ENCODE data around the gene MOB3A. TPM values are rescaled to one million over a fixed set of nuclear protein-coding genes. Genes with fewer than 3 reads are reported as not detected.

MOB3A gene
- total RNA-seq, 1 donor from 2014 or later, result 51.0 TPM

- DNase-seq (ENCODE audit: low spot score), result no peak
Observed at GRCh38 chr19:2081873-2082810, 14.0 kb downstream of the MOB3A start.

- DNase-seq (ENCODE audit: low spot score), result no peak
Observed at GRCh38 chr19:2080336-2080988, 15.7 kb downstream of the MOB3A start.

- DNase-seq (ENCODE audit: low spot score), result no peak
Observed at GRCh38 chr19:2079865-2080301, 16.2 kb downstream of the MOB3A start.

DNA sequence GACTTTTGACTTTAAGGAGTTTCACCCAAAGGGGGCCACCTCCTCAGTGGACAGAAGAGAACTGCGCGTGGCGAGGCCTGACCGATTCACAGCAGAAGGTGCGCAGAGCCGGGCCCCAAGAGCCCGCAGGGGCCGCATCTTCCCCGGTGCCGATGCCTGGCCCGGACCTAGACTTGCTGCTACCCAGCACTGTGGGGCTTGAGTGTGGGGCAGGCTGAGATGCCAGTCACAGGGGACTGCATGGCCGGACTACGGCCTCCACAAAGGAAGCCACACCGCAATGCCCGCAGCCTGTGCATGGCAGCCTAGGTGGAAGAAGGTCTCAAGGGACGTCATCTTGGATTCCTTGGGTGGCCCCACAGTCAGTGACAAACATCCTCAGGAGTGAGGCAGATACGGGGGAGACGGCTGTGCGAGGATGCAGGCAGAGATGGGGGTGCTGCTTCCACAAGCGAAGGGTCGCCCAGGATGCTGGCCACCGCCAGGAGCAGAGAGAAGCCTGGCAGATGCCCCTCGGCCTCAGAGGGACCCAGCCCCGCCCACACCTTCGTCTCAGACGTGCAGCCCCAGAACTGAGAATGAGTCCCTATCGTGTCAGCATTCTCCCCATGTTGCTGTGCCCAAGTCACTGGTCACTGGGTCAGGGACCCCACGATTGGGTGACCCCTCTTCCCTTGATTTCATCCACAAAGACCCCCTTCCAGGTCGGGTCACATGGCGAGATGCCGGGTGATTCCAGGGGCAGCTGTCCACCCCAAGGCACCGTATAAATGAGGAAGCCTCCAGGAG, 16.9 kb downstream of the MOB3A start:
- no peak for DNase-seq (ENCODE audit: low spot score)

GRCh38 chr19:2077833-2078619, 18.1 kb downstream of the MOB3A start:
- DNase-seq (ENCODE audit: low spot score), result no peak

GRCh38 chr19:2077398-2077797, 18.7 kb downstream of the MOB3A start:
- no peak for DNase-seq (ENCODE audit: low spot score)

- no peak for DNase-seq (ENCODE audit: low spot score)
Observed at GRCh38 chr19:2076526-2076944, 19.6 kb downstream of the MOB3A start.

DNA sequence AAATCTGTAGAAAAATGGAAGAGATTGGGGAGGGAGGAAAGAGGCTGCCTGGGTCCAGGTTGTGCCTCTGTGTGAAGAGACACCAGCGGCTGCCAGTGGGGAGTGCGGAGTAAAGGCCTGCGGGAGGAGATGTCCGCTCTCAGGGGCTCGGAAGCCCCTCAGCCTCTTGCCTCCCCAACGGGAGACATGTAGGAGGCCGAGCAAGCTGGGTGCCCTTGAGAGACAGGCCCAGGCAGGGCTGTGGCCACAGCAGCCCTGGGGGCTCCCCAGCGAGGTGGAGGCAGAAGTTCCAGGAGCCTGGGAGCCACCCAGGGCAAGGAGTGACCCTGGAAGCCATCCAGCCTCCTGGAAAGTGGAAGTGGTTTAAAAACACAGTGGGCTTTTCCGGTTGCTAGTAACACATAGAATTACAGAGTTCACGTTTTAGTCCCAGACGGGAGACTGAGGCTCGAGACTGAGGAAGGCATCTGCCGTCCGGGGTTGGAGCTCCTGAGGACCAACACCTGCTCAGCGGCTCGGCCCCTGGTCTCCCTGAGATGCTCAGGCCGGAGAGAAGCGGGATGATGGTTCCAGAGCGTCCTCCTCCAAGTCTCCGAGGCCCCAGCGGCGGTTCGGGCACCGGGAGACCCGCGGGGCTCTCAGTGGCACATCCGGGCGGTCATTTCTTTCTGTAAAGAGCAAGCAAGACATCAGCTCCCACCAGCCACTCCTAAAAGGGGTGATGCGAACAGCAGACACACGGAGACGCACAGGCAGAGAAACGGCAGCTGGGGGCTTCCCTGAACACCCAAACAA, 23.2 kb downstream of the MOB3A start:
- no peak for DNase-seq (ENCODE audit: low spot score)

DNA sequence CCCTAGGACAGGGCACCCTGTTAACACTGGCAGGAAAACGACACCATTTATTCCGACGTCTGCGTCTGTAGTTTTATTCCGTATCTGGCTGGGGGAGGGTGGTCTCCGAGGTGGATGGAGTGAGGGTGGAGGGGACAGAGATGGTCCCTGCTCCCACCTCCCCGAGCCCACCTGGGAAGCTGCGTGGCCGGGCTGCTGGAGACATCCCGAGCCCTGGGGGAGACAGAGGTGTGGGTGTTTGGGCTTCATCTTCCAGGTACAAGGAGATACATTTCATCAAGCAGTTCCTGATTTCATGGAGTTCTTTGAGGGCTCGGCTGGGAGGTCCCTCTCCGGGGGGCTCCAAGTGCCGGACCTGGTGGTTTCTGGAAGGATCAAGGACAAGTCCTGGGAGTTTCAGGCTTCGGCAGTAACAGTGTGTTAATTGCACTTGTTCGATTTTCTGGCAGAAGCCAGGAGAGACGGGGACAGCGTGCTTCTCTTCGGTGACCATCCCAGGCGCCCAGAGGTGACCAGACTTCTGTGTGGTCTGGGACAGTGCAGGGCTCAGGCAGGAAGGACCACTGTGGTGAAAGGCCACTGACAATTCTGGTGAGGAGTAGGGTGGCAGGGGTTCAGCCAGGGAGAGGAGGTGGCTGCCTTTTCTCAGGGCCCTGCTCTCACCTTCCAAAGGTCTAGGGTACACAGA, 25.0 kb downstream of the MOB3A start:
- DNase-seq (ENCODE audit: low spot score), result no peak

DNA sequence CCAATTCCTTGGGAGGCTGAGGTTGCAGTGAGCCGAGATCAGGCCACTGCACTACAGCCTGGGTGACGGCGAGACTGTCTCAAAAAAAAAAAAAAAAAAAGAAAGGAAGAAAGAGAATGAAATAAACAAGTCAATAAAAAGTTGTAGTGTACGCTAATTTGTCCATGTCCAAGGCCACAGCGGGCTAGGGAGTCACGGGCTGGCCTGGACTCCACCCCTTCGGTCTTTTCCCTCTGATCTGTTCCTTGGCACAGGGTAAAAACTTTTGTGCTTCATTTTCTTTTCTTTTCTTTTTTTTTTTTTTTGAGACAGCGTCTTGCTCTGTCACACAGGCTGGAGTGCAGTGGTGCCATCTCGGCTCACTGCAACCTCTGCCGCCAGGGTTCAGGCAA, 25.7 kb downstream of the MOB3A start:
- DNase-seq (ENCODE audit: low spot score), result no peak

DNA sequence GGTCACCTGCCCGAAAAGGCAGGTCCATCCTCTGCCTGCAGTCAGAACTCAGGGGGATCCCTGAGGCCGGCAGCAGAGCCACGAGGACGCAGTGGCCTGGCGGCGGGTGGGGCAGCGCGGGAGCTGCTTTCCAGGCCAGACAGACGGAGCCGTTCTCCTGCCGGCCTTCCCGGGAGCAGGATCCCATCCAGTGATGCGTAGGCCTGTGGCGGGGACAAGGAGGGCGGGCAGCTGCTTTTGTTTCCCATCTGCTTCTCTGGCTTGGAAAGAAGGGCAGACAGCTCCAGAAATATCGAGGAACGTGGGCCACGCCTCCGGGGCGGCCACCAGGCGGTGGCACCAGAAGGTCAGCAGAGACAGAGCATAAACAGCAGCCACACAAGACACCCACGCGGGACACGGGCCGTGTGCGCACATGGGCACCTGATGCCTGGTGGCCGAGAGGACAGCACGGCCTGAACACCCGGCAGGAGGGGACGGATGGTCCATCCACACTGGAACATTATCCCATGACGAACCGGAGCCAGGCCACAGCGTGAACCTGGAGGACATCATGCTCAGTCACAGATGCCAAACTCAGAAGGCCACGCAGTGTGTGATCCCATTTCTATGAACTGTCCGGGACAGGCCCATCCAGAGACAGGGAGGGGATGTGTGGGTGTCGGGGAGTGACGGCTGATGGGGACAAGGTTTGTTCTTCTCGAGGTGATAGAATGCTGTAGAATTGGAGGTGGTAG, 31.2 kb downstream of the MOB3A start:
- DNase-seq (ENCODE audit: low spot score), result no peak

GRCh38 chr19:2064395-2064787, 31.7 kb downstream of the MOB3A start:
- DNase-seq (ENCODE audit: low spot score), result no peak

GRCh38 chr19:2063824-2064223, 32.3 kb downstream of the MOB3A start:
- no peak for DNase-seq (ENCODE audit: low spot score)

- no peak for DNase-seq (ENCODE audit: low spot score)
Observed at GRCh38 chr19:2062770-2063169, 33.4 kb downstream of the MOB3A start.

DNA sequence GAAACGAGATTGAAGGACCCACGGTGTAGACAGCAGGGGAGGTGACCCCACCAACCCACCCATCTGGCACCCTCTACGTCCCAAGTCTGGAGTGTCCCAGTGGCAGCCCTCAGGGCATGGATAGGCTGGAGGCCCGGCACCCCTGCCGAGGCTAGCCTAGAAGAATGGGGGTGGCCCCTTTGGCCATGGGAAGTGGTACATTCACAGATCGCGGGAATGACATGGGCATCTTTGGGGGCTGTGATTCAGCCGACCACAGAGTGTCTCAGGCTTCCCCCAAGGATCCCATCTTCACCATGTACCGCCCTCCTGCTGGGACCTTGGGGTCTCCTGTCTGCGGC, 33.8 kb downstream of the MOB3A start:
- DNase-seq (ENCODE audit: low spot score), result no peak

- DNase-seq (ENCODE audit: low spot score), result peak; percentile 99
Observed at GRCh38 chr19:2061495-2062388, 34.4 kb downstream of the MOB3A start.

- DNase-seq (ENCODE audit: low spot score), result peak; percentile 71
Observed at GRCh38 chr19:2060884-2061494, 35.1 kb downstream of the MOB3A start.

All from ureter (tissue), 1 donor.